ENCODE measurements around the gene FAM168A.

The FAM168A gene

DNA sequence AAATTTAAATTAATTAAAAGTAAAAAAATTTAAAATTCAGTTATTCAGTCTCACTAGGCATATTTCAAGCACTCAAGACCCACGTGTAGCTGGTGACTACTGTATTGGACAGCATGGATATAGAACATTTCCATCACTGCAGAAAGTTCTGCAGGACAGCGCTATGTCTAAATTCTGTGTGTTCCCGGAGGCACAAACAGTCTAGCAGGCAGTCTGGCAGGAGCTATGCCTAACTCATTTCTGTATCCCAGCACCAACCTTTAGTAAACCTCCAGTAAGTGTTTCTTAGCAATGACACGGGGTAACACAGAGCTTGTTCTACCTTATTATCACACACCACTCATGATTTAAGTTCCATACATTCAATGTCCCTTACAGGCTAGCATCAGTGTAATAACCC lies 48.5 kb downstream of the FAM168A start:
- Histone ChIP-seq H3K36me3 (replicated peaks; ENCODE audit: insufficient read depth, low read length) (no peaks in the 10 kb centered on the region), H2AFZ (ENCODE audit: low read length) (no peak overlapping the region), H3K79me2 (ENCODE audit: low read length) (no peaks in the 10 kb centered on the region), H3F3A (ENCODE audit: insufficient read depth, low read length) (peaks cover 2% of the 10 kb centered on the region; the same call in 1 of the 2 replicates), H3K27me3 (replicated peaks; ENCODE audit: insufficient read depth, low read length) (no peaks in the 10 kb centered on the region), H3K4me2 (ENCODE audit: low read depth, low read length) (no peak overlapping the region), H3K9me2 (replicated peaks; ENCODE audit: insufficient read depth, low read length) (no peaks in the 10 kb centered on the region), H3K9ac (ENCODE audit: low read length) (no peak overlapping the region), H3K4me1 (ENCODE audit: low read length) (peaks cover 8% of the 10 kb centered on the region), H4K20me1 (ENCODE audit: insufficient read depth, low read length) (no peaks in the 10 kb centered on the region), H3K27ac (ENCODE audit: low read length) (no peak overlapping the region), H3K9me3 (replicated peaks; ENCODE audit: insufficient read depth, low read length) (no peaks in the 10 kb centered on the region), H3K4me3 (ENCODE audit: low read length) (no peak overlapping the region)
- no peak for DNase-seq
- TF ChIP-seq EZH2phosphoT487 (IDR thresholded peaks at IDR 0.05; ENCODE audit: low read length): no peak
- no peak for TF ChIP-seq EZH2 (optimal IDR thresholded peaks at IDR 0.05; ENCODE audit: low read depth, low read length)
- TF ChIP-seq, protein P1, sequence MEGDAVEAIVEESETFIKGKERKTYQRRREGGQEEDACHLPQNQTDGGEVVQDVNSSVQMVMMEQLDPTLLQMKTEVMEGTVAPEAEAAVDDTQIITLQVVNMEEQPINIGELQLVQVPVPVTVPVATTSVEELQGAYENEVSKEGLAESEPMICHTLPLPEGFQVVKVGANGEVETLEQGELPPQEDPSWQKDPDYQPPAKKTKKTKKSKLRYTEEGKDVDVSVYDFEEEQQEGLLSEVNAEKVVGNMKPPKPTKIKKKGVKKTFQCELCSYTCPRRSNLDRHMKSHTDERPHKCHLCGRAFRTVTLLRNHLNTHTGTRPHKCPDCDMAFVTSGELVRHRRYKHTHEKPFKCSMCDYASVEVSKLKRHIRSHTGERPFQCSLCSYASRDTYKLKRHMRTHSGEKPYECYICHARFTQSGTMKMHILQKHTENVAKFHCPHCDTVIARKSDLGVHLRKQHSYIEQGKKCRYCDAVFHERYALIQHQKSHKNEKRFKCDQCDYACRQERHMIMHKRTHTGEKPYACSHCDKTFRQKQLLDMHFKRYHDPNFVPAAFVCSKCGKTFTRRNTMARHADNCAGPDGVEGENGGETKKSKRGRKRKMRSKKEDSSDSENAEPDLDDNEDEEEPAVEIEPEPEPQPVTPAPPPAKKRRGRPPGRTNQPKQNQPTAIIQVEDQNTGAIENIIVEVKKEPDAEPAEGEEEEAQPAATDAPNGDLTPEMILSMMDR (IDR thresholded peaks at IDR 0.05; ENCODE audit: low read length): no peak

DNA sequence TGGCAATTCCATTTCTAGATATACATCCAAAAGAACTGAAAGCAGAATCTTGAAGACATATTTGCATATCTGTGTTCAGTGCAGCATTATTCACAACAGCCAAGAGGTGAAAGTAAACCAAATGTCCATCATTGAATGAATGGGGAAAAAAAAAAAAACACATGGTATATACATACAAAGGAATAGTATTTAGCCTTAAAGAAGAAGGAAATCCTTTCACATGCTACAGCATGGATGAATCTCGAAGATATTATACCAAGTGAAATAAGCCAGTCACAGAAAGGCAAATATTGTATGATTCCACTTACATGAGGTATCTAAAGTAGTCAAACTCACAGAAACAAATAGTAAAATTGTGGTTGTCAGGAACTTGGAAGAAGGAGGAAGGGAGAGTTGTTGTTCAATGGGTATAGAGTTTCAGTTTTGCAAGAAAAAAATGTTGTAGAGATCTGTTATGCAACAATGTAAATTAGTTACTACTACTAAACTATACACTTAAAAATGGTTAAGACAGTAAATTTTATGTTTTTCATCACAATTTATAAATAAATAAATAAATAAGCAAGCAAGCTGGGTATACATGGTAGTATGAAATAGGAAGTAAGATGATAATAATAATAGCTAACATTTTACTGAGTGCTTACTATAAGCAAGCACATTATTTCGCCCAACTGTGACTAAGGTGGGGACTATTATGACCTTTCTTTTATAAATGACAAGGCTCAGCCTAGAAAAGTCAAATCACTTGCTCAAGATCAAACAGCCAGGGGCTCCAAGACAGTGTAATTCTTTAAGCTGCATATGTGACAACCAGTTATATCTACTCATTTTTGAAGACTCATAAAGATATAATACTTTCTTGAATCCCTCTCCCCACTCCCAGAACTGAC lies 50.0 kb downstream of the FAM168A start:
- H3K27me3 ChIP-seq (replicated peaks; ENCODE audit: insufficient read depth, low read length): no peaks in the 10 kb centered on the region
- H3K36me3 ChIP-seq (replicated peaks; ENCODE audit: insufficient read depth, low read length): no peaks in the 10 kb centered on the region
- H3F3A ChIP-seq (ENCODE audit: insufficient read depth, low read length): peaks cover 2% of the 10 kb centered on the region; the same call in 1 of the 2 replicates
- H3K4me2 ChIP-seq (ENCODE audit: low read depth, low read length): no peak overlapping the region
- H3K27ac ChIP-seq (ENCODE audit: low read length): no peak overlapping the region
- no peak overlapping the region for H2AFZ ChIP-seq (ENCODE audit: low read length)
- no peak for DNase-seq
- H3K9me3 ChIP-seq (replicated peaks; ENCODE audit: insufficient read depth, low read length): no peaks in the 10 kb centered on the region
- H3K79me2 ChIP-seq (ENCODE audit: low read length): no peaks in the 10 kb centered on the region
- no peak for TF ChIP-seq EZH2 (optimal IDR thresholded peaks at IDR 0.05; ENCODE audit: low read depth, low read length)
- no peak for TF ChIP-seq EZH2phosphoT487 (IDR thresholded peaks at IDR 0.05; ENCODE audit: low read length)
- no peaks in the 10 kb centered on the region for H3K9me2 ChIP-seq (replicated peaks; ENCODE audit: insufficient read depth, low read length)
- H3K9ac ChIP-seq (ENCODE audit: low read length): no peak overlapping the region
- peaks cover 8% of the 10 kb centered on the region for H3K4me1 ChIP-seq (ENCODE audit: low read length)
- no peak overlapping the region for H3K4me3 ChIP-seq (ENCODE audit: low read length)
- H4K20me1 ChIP-seq (ENCODE audit: insufficient read depth, low read length): no peaks in the 10 kb centered on the region

DNA sequence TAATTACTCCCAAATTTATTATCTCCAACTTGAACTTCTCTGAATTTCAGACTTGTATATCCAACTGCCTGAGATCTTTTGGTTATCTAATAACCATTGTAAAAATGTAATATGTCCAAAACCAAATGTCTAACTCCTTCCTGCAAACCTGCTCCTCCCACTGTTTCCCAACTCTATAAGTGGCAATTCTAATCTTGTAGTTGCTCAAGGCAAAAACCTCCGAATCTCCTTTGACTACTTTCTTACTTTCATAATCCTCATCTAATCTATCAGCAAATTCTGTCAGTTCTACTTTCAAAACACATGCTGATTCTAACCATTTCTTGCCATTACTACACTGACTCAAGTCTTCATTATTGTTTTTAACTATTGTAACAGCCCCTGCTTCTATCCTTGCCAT lies 55.7 kb downstream of the FAM168A start:
- no peak for DNase-seq
- TF ChIP-seq EZH2 (optimal IDR thresholded peaks at IDR 0.05; ENCODE audit: low read depth, low read length) (no peak), EZH2phosphoT487 (IDR thresholded peaks at IDR 0.05; ENCODE audit: low read length) (no peak)
- TF ChIP-seq, protein P1 (IDR thresholded peaks at IDR 0.05; ENCODE audit: low read length): no peak
- Histone ChIP-seq H3K9me3 (replicated peaks; ENCODE audit: insufficient read depth, low read length) (no peaks in the 10 kb centered on the region), H3F3A (ENCODE audit: insufficient read depth, low read length) (peaks cover 10% of the 10 kb centered on the region), H3K4me1 (ENCODE audit: low read length) (peaks cover 14% of the 10 kb centered on the region), H3K27ac (ENCODE audit: low read length) (no peak overlapping the region), H3K9ac (ENCODE audit: low read length) (no peak overlapping the region), H4K20me1 (ENCODE audit: insufficient read depth, low read length) (no peaks in the 10 kb centered on the region), H3K79me2 (ENCODE audit: low read length) (no peaks in the 10 kb centered on the region), H2AFZ (ENCODE audit: low read length) (no peak overlapping the region), H3K9me2 (replicated peaks; ENCODE audit: insufficient read depth, low read length) (no peaks in the 10 kb centered on the region), H3K27me3 (replicated peaks; ENCODE audit: insufficient read depth, low read length) (no peaks in the 10 kb centered on the region), H3K36me3 (replicated peaks; ENCODE audit: insufficient read depth, low read length) (no peaks in the 10 kb centered on the region), H3K4me2 (ENCODE audit: low read depth, low read length) (no peak overlapping the region), H3K4me3 (ENCODE audit: low read length) (no peak overlapping the region)
